Epithelial cell of esophagus (primary cell): ENCODE data around the gene SLC66A2.

Experiments
- DNase-seq: peaks from one replicate; pipeline ENCODE4 v3.0.0; 2010; ENCODE audit warnings: low read depth
- H3K4me3 ChIP-seq: 2 replicates; pipeline ENCODE4 v1.5.1; 2011; ENCODE audit warnings: mild to moderate bottlenecking, low read length, control low read depth
- TF ChIP-seq, protein P1 (sequence below): IDR thresholded peaks from 2 replicates; pipeline ENCODE4 v1.5.1; 2011; ENCODE audit warnings: low read depth, mild to moderate bottlenecking, low read length, control low read depth, inconsistent platforms; ENCODE audit not compliant: insufficient read depth; ENCODE audit errors: missing control alignments

The SLC66A2 gene

DNA sequence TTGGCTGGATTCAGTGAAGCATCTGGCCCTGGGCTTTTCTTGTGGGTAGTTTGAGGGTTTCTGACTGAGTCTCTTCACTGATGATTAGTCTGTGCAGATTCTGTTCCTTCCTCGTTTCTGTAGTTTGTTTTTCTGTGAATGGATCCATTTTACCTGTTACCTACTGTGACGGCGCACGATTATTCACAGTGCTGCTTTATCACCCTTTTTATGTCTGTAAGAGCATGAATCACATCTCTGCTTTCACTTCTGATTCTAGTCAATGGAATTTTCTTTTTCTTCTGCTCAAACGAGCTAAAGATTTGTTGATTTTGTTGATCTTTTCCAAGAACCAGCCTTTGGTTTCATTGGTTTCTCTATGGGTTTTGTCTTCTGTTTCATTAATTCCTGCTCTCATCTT lies 60.8 kb downstream of the SLC66A2 start:
- no peak for DNase-seq
- TF ChIP-seq, protein P1, sequence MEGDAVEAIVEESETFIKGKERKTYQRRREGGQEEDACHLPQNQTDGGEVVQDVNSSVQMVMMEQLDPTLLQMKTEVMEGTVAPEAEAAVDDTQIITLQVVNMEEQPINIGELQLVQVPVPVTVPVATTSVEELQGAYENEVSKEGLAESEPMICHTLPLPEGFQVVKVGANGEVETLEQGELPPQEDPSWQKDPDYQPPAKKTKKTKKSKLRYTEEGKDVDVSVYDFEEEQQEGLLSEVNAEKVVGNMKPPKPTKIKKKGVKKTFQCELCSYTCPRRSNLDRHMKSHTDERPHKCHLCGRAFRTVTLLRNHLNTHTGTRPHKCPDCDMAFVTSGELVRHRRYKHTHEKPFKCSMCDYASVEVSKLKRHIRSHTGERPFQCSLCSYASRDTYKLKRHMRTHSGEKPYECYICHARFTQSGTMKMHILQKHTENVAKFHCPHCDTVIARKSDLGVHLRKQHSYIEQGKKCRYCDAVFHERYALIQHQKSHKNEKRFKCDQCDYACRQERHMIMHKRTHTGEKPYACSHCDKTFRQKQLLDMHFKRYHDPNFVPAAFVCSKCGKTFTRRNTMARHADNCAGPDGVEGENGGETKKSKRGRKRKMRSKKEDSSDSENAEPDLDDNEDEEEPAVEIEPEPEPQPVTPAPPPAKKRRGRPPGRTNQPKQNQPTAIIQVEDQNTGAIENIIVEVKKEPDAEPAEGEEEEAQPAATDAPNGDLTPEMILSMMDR, result no peak
- H3K4me3 ChIP-seq, result no peak overlapping the region

DNA sequence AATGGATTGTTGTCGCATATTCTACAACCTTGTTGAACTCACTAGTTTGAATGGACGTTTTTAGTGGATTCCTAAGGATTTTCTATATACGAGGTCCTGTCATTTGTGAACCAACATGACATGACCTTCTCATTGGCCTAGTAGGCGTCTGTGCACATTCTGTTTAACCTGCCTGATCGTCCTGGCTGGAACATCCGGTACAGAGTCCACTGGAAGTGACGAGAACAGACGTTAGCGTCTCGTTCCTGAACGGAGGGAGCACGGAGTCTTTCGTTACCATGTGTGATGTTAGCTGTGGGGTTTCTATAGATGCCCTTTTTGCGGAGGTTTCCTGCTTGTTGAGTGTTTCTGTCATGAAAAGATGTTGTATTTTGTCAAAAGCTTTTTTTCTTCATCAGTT lies 61.9 kb downstream of the SLC66A2 start:
- DNase-seq, result no peak
- no peak overlapping the region for H3K4me3 ChIP-seq
- TF ChIP-seq, protein P1, result no peak

DNA sequence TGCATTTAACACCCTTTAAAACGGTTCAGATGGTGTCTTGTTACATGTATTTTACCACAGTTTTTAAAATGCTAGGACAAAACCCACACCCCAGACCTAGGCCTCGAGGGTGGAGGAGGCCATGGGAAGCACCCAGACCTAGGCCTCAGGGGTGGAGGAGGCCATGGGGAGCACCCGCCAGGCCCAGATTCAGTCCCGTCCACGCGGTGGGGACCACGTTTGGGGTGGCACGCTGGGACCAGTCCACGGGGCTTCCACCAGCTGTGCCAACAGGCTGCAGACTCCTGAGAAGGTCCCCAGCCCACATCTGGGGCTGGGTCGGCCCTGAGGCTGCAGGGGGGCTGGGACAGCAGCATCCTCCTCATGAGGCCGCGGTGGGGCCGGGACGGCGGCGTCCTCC lies 63.4 kb downstream of the SLC66A2 start:
- DNase-seq, result no peak
- no peak overlapping the region for H3K4me3 ChIP-seq
- TF ChIP-seq, protein P1, result no peak

DNA sequence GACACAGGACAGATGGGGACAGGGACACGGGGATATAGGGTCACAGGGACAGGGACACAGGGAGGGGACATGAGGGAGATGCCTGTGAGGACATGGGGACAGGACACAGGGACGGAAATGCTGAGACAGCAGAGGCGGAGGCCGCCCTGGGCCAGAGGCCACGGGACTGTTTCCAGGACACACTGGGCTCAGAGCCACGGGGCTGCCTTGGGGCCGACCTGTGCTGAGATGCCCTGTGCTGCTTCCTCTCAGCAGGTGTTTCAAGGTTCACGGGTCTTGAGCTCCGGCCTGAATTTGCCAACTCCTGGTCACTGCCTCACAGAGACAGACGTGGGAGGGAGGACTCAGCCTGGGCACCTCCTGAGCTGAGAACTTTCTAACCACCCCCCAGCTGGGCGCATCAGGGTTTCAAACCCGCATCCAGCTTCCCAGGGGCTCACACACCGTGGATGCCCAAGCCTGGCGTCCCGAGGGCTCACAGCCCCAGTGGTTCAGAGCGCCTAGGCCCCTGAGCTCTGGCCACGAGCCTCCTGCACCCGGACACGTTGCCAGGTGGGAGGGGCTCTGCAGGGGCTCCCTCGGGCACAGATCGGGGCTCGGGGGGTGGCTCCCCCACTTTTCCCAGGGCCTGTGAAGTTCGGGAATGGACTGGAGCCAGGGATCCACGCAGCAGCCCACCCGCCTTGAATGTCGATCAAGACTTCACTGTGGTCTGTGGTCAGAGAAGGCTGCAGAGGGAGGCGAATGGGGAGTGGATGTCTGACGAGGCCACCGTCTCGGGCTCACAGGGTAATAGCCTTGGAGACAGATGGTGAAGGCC lies 64.1 kb downstream of the SLC66A2 start:
- no peak for DNase-seq
- no peak overlapping the region for H3K4me3 ChIP-seq
- TF ChIP-seq, protein P1, result no peak

DNA sequence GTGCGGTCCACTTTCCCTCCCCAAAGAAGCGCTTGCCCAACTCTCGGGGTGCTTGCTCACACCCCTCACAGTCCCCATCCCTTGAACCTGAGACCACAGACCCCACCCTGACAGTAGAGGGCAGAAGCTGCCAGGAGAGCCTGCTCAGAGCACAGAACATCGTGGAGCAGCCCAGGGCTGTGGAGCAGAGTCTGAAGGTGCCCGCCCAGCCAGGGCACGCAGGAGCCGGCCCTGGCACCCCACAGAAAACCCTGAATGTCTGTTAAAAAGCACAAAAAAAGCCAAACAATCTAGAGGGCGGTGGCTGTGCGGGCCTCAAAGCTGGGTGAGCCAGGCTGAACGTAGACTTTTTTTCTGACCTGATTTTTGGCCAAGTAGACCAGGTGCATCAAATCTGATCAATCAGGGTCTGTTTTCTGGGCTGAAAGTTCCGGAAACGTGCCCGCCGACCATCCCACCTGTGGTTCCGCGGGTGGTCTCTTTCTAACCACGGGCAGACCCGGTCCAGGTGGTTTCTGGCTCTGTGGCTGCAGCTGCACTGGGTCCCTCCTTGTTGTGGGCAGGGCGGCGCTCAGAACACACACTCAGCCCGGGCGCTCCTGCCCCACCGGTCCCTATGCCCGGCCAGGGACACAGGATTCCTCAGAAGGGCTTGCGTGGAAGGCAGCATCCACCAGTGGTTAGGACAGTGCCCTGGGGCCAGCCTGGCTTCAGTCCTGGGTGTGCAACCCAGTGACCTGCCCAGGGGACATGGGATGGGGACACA lies 66.3 kb downstream of the SLC66A2 start:
- DNase-seq, result no peak
- H3K4me3 ChIP-seq, result no peak overlapping the region
- TF ChIP-seq, protein P1, result no peak

DNA sequence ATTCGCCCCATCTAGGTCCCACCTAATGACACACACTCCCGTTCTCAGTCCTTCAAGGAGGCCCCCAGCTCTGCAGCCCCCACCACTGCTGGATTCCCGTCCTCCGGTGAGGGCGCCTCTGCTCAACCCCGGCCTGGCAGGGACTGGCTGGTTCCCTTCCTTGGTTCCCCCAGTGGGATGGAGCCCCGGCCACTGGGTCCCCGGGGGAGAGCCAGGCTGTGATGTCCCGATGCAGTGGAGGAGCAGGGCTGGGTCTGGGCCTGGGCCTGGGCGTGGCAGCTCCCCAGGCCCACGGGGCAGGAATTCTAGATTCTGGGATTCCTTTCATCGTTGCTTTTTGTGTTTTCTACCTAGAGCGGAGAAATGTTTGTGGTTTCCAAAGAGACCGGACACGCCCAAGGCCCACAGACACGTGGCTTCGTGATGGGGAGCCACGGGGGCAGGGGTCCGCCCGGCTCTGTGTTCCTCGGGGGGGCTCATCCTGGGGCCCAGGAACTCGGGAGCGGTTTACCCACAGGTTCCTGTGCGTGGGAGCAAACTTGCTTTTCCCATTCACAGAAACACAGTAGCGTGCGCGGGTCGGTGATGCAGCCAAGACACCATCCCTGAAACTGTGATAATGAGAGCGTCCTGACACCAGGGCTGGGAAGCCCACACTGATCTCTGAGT lies 67.0 kb downstream of the SLC66A2 start:
- TF ChIP-seq, protein P1, result no peak
- no peak overlapping the region for H3K4me3 ChIP-seq
- no peak for DNase-seq
